Panc1 (cell line): Measurements from ENCODE around the gene CCR2. TPM values are rescaled to one million over a fixed set of nuclear protein-coding genes. Genes with fewer than 3 reads are reported as not detected.

Experiments used
- ATAC-seq: fragments of 200-7000 bp; cut with Tn5 transposase; 2 replicates; pipeline ENCODE4 v1.9.1; 2020; ENCODE audit warnings: mild to moderate bottlenecking, moderate library complexity
- BruUV-seq: library from RNA; stranded (reverse); fragments of 400-500 nt; replicated peaks from 2 replicates; lab custom pipeline; 2021; lab: Mats Ljungman, UMichigan
- CTCF ChIA-PET: fragments of 300-600 bp; sonication (Branson Sonifier 250); formaldehyde crosslinking; loops from one replicate; lab custom pipeline; 2022; ENCODE audit warnings: antibody characterized with exemption; lab: Charles Lee
- POLR2A ChIA-PET: fragments of 300-600 bp; sonication (Branson Sonifier 250); formaldehyde crosslinking; loops from one replicate; lab custom pipeline; 2022; ENCODE audit warnings: antibody characterized with exemption; lab: Charles Lee
- DNase-seq: peaks from one replicate; pipeline ENCODE4 v3.0.0-alpha.2; 2010; ENCODE audit warnings: low read depth, low spot score
- H3K27ac ChIP-seq: 2 replicates; pipeline ENCODE4 v1.5.1; 2011; ENCODE audit warnings: mild to moderate bottlenecking, low read length, inconsistent platforms
- H3K27me3 ChIP-seq: fragments of 200-500 bp; sonication (Bioruptor generic); 2 replicates; pipeline ENCODE4 v1.6.0; 2014; ENCODE audit warnings: low read length, inconsistent platforms; ENCODE audit not compliant: control insufficient read depth, insufficient read depth
- H3K36me3 ChIP-seq: fragments of 200-500 bp; sonication (Bioruptor generic); 2 replicates; pipeline ENCODE4 v1.5.1; 2014; ENCODE audit warnings: inconsistent platforms, mild to moderate bottlenecking, low read length, moderate library complexity; ENCODE audit not compliant: control insufficient read depth, insufficient read depth
- H3K4me1 ChIP-seq: 2 replicates; pipeline ENCODE4 v1.5.1; 2011; ENCODE audit warnings: inconsistent platforms, mild to moderate bottlenecking, low read length, moderate library complexity; ENCODE audit not compliant: control insufficient read depth, insufficient read depth
- H3K4me3 ChIP-seq, 2 experiments: 2 replicates each; pipeline ENCODE4 v1.5.1; 2011 to 2012; ENCODE audit warnings: low read depth in 2 of 2, low read length in 2 of 2, mild to moderate bottlenecking in 2 of 2, inconsistent platforms in 1 of 2, moderate library complexity in 1 of 2
- H3K9me3 ChIP-seq: fragments of 200-500 bp; sonication (Bioruptor generic); 2 replicates; pipeline ENCODE4 v1.5.1; 2014; ENCODE audit warnings: low read depth, mild to moderate bottlenecking, inconsistent platforms, low read length, moderate library complexity; ENCODE audit not compliant: control insufficient read depth, insufficient read depth
- POLR2AphosphoS5 ChIP-seq: IDR thresholded peaks from 2 replicates; pipeline ENCODE4 v1.6.1; 2012; ENCODE audit warnings: mild to moderate bottlenecking, low read depth, low read length, moderate library complexity
- SIN3A ChIP-seq: IDR thresholded peaks from 2 replicates; pipeline ENCODE4 v1.6.1; 2012; ENCODE audit warnings: low read depth, mild to moderate bottlenecking, low read length, moderate library complexity, borderline replicate concordance; ENCODE audit not compliant: insufficient read depth
- TCF7L2 ChIP-seq: IDR thresholded peaks from 2 replicates; pipeline ENCODE4 v1.6.1; 2011; ENCODE audit warnings: mild to moderate bottlenecking, low read depth, low read length, inconsistent platforms
- in situ Hi-C: cut with HindIII; loops from 2 replicates; pipeline ENCODE4 v1.10.0; 2016; ENCODE audit warnings: low sequenced_read_pairs, low pct_unique_long_range_greater_than_20kb
- intact Hi-C: fragments of 100-400 bp; cut with micrococcal nuclease; formaldehyde crosslinking; loops from one replicate; pipeline ENCODE4 v1.10.0; 2022; ENCODE audit not compliant: unreplicated experiment
- total RNA-seq: library from RNA; stranded (reverse); gene quantifications from one replicate; pipeline ENCODE4 v1.2.1, GENCODE V29; 2021; ENCODE audit not compliant: unreplicated experiment
- TF ChIP-seq, protein P1 (sequence below): fragments of 450-650 bp; IDR thresholded peaks from 2 replicates; pipeline ENCODE4 v1.5.1; 2017; ENCODE audit warnings: mild to moderate bottlenecking
- TF ChIP-seq, protein P2 (sequence below), 2 experiments: IDR thresholded peaks; 2 replicates each; pipeline ENCODE4 v1.6.1; 2011 to 2012; ENCODE audit warnings: low read depth in 2 of 2, control low read depth in 1 of 2, low read length in 1 of 2, mild to moderate bottlenecking in 1 of 2, moderate library complexity in 1 of 2; ENCODE audit not compliant: insufficient read depth in 1 of 2

The CCR2 gene
- total RNA-seq, 1 experiment from 2014 or later: not detected

DNA sequence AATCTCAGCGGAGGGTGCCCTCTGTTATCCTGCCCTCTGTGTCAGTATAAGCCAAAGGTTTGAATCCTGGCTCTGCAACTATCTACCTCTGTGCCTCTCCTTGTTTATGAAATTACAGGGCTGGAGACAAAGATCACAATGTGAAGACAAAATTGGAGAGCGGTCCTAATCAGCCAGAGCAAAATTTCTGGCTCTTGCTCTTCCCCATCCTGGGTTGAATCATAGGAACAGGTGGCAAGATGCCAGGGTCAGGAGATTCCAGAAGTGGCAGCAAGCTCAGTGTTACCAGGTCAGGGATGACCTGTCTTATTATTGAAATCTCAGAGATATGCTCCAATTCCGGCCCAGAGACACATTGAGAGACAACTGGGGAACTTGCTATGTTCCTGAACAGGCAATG, 2.3 kb upstream of the CCR2 start:
- ChIA-PET CTCF (no interaction called here), POLR2A (no interaction called here)
- Histone ChIP-seq H3K4me3 (no peak overlapping the region), H3K36me3 (no peaks in the 10 kb centered on the region), H3K27me3 (peaks cover 5% of the 10 kb centered on the region; the same call in 1 of the 2 replicates), H3K27ac (no peak overlapping the region), H3K9me3 (no peaks in the 10 kb centered on the region), H3K4me1 (no peaks in the 10 kb centered on the region)
- ATAC-seq: no peak
- no peak for DNase-seq
- intact Hi-C loops: no loop called here
- in situ Hi-C loops: no loop called here
- no peak for TF ChIP-seq TCF7L2
- TF ChIP-seq, protein P1, sequence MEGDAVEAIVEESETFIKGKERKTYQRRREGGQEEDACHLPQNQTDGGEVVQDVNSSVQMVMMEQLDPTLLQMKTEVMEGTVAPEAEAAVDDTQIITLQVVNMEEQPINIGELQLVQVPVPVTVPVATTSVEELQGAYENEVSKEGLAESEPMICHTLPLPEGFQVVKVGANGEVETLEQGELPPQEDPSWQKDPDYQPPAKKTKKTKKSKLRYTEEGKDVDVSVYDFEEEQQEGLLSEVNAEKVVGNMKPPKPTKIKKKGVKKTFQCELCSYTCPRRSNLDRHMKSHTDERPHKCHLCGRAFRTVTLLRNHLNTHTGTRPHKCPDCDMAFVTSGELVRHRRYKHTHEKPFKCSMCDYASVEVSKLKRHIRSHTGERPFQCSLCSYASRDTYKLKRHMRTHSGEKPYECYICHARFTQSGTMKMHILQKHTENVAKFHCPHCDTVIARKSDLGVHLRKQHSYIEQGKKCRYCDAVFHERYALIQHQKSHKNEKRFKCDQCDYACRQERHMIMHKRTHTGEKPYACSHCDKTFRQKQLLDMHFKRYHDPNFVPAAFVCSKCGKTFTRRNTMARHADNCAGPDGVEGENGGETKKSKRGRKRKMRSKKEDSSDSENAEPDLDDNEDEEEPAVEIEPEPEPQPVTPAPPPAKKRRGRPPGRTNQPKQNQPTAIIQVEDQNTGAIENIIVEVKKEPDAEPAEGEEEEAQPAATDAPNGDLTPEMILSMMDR: no peak
- TF ChIP-seq, protein P2, sequence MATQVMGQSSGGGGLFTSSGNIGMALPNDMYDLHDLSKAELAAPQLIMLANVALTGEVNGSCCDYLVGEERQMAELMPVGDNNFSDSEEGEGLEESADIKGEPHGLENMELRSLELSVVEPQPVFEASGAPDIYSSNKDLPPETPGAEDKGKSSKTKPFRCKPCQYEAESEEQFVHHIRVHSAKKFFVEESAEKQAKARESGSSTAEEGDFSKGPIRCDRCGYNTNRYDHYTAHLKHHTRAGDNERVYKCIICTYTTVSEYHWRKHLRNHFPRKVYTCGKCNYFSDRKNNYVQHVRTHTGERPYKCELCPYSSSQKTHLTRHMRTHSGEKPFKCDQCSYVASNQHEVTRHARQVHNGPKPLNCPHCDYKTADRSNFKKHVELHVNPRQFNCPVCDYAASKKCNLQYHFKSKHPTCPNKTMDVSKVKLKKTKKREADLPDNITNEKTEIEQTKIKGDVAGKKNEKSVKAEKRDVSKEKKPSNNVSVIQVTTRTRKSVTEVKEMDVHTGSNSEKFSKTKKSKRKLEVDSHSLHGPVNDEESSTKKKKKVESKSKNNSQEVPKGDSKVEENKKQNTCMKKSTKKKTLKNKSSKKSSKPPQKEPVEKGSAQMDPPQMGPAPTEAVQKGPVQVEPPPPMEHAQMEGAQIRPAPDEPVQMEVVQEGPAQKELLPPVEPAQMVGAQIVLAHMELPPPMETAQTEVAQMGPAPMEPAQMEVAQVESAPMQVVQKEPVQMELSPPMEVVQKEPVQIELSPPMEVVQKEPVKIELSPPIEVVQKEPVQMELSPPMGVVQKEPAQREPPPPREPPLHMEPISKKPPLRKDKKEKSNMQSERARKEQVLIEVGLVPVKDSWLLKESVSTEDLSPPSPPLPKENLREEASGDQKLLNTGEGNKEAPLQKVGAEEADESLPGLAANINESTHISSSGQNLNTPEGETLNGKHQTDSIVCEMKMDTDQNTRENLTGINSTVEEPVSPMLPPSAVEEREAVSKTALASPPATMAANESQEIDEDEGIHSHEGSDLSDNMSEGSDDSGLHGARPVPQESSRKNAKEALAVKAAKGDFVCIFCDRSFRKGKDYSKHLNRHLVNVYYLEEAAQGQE (IDR thresholded peaks at IDR 0.05; ENCODE audit: insufficient read depth in 1 of 2, low read depth in 2 of 2, low read length in 1 of 2): no peak
- TF ChIP-seq POLR2AphosphoS5: no peak
- TF ChIP-seq SIN3A: no peak
- no TSS peak for BruUV-seq

DNA sequence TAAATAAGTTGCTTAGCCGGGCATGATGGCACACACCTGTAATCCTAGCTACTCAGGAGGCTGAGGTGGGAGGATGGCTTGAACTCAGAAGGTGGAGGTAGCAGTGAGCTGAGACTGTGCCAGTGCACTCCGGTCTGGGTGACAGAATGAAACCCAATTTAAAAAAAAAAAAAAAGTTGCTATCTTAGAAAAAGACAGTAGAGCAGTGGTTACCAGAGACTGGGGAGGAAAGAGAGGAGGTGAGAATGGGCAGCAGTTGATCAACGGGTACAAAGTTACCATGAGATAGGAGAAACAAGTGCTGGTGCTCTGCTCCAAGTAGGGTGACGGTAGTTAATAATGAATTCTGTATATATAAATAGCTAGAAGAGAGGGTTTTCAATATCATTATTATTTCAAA, 821 bp upstream of the CCR2 start:
- ChIA-PET CTCF (no interaction called here), POLR2A (no interaction called here)
- intact Hi-C loops: no loop called here
- DNase-seq: no peak
- BruUV-seq: no TSS peak
- no peak for ATAC-seq
- Histone ChIP-seq H3K36me3 (no peaks in the 10 kb centered on the region), H3K4me3 (no peak overlapping the region), H3K27me3 (peaks cover 9% of the 10 kb centered on the region), H3K9me3 (no peaks in the 10 kb centered on the region), H3K4me1 (no peaks in the 10 kb centered on the region), H3K27ac (no peak overlapping the region)
- in situ Hi-C loops: no loop called here
- TF ChIP-seq, protein P2 (IDR thresholded peaks at IDR 0.05; ENCODE audit: insufficient read depth in 1 of 2, low read depth in 2 of 2, low read length in 1 of 2): no peak
- TF ChIP-seq POLR2AphosphoS5 (no peak), TCF7L2 (no peak)
- TF ChIP-seq, protein P1: no peak
